ENCODE data around the gene PPM1E. TPM values are rescaled to one million over a fixed set of nuclear protein-coding genes. Genes with fewer than 3 reads are reported as not detected.

Gene PPM1E
- total and polyA plus RNA-seq, 2 of the 8 experiments (the other 6 are each of a cell fraction or from before 2014, with no cell fraction given) = 5.0 to 10.4 TPM

DNA sequence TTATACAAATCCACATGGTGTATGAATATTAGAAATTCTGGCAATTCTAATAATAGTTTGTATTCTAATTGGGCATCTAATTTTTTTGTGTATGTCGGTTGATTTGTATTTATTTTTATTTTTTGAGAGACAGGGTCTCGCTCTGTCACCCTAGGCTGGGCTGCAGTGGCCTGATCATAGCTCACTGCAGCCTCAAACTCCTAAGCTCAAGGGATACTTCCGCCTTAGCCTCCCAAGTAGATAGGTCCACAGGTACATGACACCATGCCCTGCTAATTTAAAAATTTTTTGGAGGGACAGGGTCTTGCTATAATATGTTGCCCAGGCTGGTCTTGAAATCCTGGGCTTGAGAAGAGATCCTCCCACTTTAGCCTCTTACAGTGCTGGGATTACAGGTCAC lies 246.5 kb downstream of the PPM1E start:
- H3K79me2 ChIP-seq (ENCODE audit: control insufficient read depth in 1 of 2, insufficient read depth in 2 of 2, low read length in 2 of 2) = no peaks in the 10 kb centered on the region
- TF ChIP-seq SIRT6 (IDR thresholded peaks at IDR 0.05; ENCODE audit: low read length) (no peak), EP300 (IDR thresholded peaks at IDR 0.05; ENCODE audit: borderline replicate concordance in 1 of 2, low read depth in 2 of 2, low read length in 2 of 2) (no peak), TEAD4 (IDR thresholded peaks at IDR 0.05; ENCODE audit: low read depth, low read length) (no peak), FOSL1 (IDR thresholded peaks at IDR 0.05; ENCODE audit: insufficient read depth, low read depth, low read length) (no peak)
- TF ChIP-seq, protein P1, sequence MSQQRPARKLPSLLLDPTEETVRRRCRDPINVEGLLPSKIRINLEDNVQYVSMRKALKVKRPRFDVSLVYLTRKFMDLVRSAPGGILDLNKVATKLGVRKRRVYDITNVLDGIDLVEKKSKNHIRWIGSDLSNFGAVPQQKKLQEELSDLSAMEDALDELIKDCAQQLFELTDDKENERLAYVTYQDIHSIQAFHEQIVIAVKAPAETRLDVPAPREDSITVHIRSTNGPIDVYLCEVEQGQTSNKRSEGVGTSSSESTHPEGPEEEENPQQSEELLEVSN (IDR thresholded peaks at IDR 0.05) = no peak
- no peaks in the 10 kb centered on the region for H4K20me1 ChIP-seq (replicated peaks in 1 of 2; ENCODE audit: control insufficient read depth in 1 of 2, insufficient read depth in 2 of 2, low read length in 2 of 2)
- no peak overlapping the region for H2BK5ac ChIP-seq (ENCODE audit: low read depth, low read length)
- H3K36me3 ChIP-seq (ENCODE audit: control insufficient read depth in 2 of 4, insufficient read depth in 4 of 4, low read length in 3 of 4) = peaks cover 0 to 19% (median 7%) of the 10 kb centered on the region in 4 experiments; a peak in 6 of 8 replicates
- ChIA-PET POLR2A (ENCODE audit: partially characterized antibody) (no interaction called here), CTCF (ENCODE audit: partially characterized antibody) (interaction anchor here (1.0 kb wide), 1 partner anchor 291 kb away, joined by 3 read pairs; no protein-coding TSS in a partner anchor)
- FAIRE-seq (no peak), DNase-seq (ENCODE audit: low read depth in 1 of 2, low spot score in 2 of 2) (no peak)
- H2AFZ ChIP-seq (ENCODE audit: low read length) = no peak overlapping the region
- no peaks in the 10 kb centered on the region for H3K9me3 ChIP-seq (ENCODE audit: insufficient read depth in 2 of 2, low read depth in 1 of 2, low read length in 1 of 2)
- H3K27me3 ChIP-seq (replicated peaks in 1 of 4; ENCODE audit: control insufficient read depth in 3 of 4, extremely low read depth in 1 of 4, insufficient read depth in 3 of 4, low read length in 3 of 4) = no peaks in the 10 kb centered on the region
- no peak overlapping the region for H4K8ac ChIP-seq (ENCODE audit: extremely low read depth, insufficient read depth, low read length)
- H3K27ac ChIP-seq (ENCODE audit: low read depth, low read length) = no peak overlapping the region
- no peak overlapping the region for H3K9ac ChIP-seq (replicated peaks in 1 of 4; ENCODE audit: extremely low read depth in 1 of 4, low read depth in 3 of 4, low read length in 3 of 4)
- no peak overlapping the region for H3K4ac ChIP-seq (replicated peaks; ENCODE audit: insufficient read length, low read depth, low read length)
- H3K4me3 ChIP-seq (ENCODE audit: extremely low read depth in 1 of 4, insufficient read depth in 2 of 4, low read depth in 3 of 4, low read length in 4 of 4) = no peak overlapping the region
- H3K18ac ChIP-seq (ENCODE audit: extremely low read depth, low read length) = no peak overlapping the region
- H2BK120ac ChIP-seq (replicated peaks; ENCODE audit: low read depth, low read length) = no peak overlapping the region
- H4K5ac ChIP-seq (ENCODE audit: insufficient read length, low read depth, low read length) = no peak overlapping the region
- H3K56ac ChIP-seq (replicated peaks; ENCODE audit: insufficient read length, low read depth, low read length) = no peak overlapping the region
- WGBS, 2 experiments (ENCODE audit: extremely low coverage in 1 of 2, insufficient coverage in 1 of 2, insufficient read length in 1 of 2, insufficient replicate concordance in 2 of 2, low coverage in 1 of 2, low lambda C conversion rate in 2 of 2, missing lambda C conversion rate in 1 of 2) = 90% methylated on average over 3 of the region's 3 CpGs; no CpG with 5 or more reads in 1 of the 2 experiments
- H2BK15ac ChIP-seq (ENCODE audit: low read length) = no peak overlapping the region
- H3K4me1 ChIP-seq (replicated peaks in 1 of 4; ENCODE audit: control insufficient read depth in 3 of 4, insufficient read depth in 4 of 4, low read length in 3 of 4) = no peaks in the 10 kb centered on the region
- H2AK5ac ChIP-seq (ENCODE audit: low read depth, low read length) = no peak overlapping the region
- no peak overlapping the region for H2BK12ac ChIP-seq (ENCODE audit: low read depth, low read length)
- H4K91ac ChIP-seq (replicated peaks; ENCODE audit: insufficient read length, low read length) = no peak overlapping the region
- H3K14ac ChIP-seq (ENCODE audit: insufficient read length) = no peak overlapping the region
- no peaks in the 10 kb centered on the region for H3K79me1 ChIP-seq (ENCODE audit: low read depth, low read length)
- H2BK20ac ChIP-seq (ENCODE audit: low read length) = no peak overlapping the region
- no peak overlapping the region for H3K23ac ChIP-seq (ENCODE audit: insufficient read length)
- no peak overlapping the region for H3K4me2 ChIP-seq (ENCODE audit: insufficient read depth in 1 of 2, low read depth in 2 of 2, low read length in 2 of 2)
- H3K23me2 ChIP-seq (ENCODE audit: low read depth, low read length) = no peaks in the 10 kb centered on the region

All from H1 (cell line).